GM12801 (cell line): ENCODE results near the gene FBXL13.

Experiments
- TF ChIP-seq, protein P1 (sequence below): IDR thresholded peaks from one replicate; pipeline ENCODE4 v1.5.1; 2011; ENCODE audit warnings: control low read depth; ENCODE audit not compliant: insufficient read length; ENCODE audit errors: extremely low read depth

FBXL13 gene

DNA sequence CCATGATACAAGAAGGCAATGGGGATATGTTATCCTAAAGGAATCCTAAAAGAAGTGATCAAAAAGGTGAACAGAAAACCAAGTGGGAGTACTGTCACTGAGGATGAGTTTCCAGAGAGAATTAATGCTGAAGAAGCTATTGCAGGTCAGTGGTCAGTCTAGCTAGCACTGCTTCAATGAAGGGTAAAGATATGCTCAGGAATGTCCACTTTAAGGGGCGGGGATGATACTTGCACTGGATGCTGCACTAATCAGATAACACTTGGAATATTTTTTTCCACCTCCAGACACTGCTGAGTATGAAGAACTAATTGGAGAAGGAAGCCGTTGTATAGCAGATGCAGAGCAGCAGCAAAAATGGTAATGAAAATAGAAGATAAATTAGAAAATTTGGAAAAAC is 86.5 kb downstream of the FBXL13 start:
- TF ChIP-seq, protein P1, sequence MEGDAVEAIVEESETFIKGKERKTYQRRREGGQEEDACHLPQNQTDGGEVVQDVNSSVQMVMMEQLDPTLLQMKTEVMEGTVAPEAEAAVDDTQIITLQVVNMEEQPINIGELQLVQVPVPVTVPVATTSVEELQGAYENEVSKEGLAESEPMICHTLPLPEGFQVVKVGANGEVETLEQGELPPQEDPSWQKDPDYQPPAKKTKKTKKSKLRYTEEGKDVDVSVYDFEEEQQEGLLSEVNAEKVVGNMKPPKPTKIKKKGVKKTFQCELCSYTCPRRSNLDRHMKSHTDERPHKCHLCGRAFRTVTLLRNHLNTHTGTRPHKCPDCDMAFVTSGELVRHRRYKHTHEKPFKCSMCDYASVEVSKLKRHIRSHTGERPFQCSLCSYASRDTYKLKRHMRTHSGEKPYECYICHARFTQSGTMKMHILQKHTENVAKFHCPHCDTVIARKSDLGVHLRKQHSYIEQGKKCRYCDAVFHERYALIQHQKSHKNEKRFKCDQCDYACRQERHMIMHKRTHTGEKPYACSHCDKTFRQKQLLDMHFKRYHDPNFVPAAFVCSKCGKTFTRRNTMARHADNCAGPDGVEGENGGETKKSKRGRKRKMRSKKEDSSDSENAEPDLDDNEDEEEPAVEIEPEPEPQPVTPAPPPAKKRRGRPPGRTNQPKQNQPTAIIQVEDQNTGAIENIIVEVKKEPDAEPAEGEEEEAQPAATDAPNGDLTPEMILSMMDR = no peak

DNA sequence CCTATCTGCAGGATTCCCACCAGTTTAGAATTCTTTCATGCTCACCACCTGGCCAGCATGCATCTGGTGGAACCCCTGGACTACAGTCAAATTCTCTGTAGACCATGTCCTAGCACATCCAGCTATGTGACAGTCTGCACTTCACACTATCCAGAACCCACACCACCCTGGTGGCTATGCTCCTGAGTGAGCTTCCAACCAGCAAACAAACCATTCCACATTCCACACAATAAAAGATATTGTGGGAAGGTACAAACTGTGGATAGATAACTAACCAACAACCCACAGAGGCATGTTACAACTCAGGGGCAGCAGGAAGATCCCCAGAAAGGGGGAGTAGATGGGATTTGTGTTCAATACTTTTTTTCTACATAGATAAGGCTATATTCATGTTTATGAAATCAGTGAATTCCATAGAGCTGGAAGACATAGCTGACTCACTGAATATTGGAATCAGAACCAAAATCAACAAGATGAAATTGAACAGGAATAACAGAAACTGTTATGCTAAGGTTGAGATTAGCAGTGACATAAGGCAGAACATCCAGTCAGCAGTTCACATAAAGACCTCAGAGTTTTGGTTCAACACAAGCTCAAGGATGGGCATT is 89.3 kb downstream of the FBXL13 start:
- TF ChIP-seq, protein P1 = no peak

DNA sequence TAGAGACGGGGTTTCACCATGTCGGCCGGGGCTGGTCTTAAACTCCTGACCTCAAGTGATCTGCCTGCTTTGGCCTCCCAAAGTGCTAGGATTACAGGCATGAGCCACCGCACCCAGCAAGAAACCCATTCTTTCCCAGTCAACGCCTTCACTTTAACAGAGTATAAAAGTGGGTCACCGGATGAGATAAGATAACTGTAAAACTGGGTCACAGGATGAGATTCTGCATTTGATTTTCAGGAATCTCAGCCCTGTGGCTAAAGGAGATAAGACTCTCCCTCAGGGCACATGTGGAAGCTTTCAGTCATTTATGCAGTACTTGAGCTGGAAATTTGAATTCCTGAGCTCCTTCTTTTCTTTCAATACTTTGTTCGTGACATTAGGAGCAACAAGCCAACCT is 91.0 kb downstream of the FBXL13 start:
- TF ChIP-seq, protein P1 = no peak

DNA sequence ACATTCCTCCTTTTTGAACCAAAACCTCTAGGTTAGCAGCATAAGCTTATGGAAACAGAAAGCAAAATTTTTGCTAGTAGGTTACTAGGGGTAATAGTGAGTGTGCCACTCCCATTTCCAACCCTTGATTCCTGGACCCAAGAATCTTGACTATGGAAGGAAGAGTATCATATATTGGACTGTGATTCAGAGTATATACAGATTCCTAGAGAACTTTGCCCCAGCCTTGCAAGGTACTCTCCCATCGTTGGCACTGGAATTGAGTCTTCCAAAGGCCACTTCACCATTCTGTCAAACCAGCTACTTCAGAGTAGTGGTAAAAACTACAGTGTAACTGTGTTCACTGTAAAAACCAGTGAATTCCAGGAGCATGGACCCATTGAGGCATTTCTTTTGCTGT is 92.4 kb downstream of the FBXL13 start:
- TF ChIP-seq, protein P1 = no peak

DNA sequence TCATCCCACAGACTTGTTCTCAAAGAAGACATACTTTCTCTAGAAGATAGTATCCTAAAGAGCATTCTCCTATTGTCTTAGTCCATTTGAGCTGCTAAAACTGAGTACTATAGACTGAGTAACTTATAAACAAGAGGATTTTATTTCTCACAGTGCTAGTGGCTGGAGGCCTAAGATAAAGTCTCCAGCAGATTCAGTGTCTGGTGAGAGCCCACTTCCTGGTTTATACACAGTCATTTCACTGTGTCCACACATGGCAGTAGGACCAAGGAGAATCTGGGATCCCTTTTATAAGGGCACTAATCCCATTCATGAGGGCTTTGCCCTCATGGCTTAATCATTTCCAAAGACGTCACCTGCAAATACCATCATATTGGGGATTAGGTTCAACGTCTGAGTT is 93.1 kb downstream of the FBXL13 start:
- TF ChIP-seq, protein P1 = no peak

DNA sequence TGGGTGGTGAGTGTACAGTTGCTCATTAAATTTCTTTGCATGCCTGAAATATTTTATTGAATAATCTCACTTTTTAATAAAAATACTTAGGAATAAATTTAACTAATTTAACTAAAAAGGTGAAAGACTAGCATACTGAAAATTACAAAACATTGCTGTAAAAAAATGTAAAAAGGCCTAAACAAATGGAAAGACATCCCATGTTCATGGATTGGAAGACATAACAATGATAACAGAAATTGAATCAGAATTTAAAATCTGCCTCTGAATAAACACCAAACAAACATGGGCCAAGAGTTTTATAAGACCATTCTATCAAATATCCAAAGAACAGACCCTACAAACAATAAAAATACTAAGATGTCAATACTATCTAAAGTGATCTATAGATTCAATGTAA is 94.9 kb downstream of the FBXL13 start:
- TF ChIP-seq, protein P1 = no peak

DNA sequence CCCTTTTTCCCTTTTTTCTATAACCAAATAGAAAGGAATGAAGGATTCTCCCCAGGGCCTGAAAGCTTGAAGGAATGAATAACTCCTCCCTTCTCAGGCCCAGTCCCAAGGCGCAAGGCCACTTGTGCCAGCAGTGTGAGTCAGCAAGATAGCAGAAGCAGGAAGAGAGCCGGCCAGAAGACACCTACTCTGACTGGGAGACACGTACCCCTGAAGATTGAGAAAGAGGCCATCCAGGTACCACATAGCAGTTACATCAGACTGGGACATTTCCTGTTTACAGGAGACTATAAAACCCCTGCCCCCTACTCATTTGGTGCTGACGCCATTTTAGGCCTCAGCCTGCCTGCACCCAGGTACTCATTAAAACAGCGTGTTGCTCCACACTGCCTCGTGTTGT is 96.3 kb downstream of the FBXL13 start:
- TF ChIP-seq, protein P1 = no peak

DNA sequence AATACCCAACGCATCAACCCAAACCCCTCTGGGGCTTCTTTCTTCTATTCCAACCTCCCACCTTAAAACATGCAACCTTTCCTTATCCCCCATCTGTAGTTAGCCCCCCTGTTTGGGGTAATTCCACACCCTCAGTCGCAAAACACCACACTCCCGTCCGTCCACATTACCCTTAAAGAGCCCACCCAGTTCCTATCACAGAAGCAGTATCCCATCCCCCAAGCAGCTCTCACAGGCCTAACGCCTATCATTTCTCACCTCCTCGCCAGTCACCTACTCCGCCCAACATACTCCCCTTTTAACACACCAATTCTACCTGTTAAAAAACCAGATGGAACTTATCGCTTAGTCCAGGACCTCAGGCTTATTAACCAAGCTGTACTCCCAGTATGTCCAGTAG is 98.1 kb downstream of the FBXL13 start:
- TF ChIP-seq, protein P1 = no peak
